MM.1S (cell line): ENCODE measurements around the gene SLFN14.

ENCODE experiments used
- DNase-seq: peaks from one replicate; pipeline ENCODE4 v3.0.0-alpha.2; 2015
- H2AFZ ChIP-seq: fragments of 300-600 bp; sonication (generic); 2 replicates; pipeline ENCODE4 v1.6.0; 2016; ENCODE audit warnings: antibody characterized with exemption, low read length
- H3F3A ChIP-seq: fragments of 300-600 bp; sonication (generic); 2 replicates; pipeline ENCODE4 v1.6.1; 2016; ENCODE audit warnings: mild to moderate bottlenecking, antibody characterized with exemption, low read length, moderate library complexity, mixed read lengths; ENCODE audit not compliant: insufficient read depth
- H3K27ac ChIP-seq: fragments of 300-600 bp; sonication (generic); 2 replicates; pipeline ENCODE4 v1.5.1; 2016; ENCODE audit warnings: mild to moderate bottlenecking, low read length
- H3K27me3 ChIP-seq: fragments of 300-600 bp; sonication (generic); replicated peaks from 2 replicates; pipeline ENCODE4 v1.6.0; 2016; ENCODE audit warnings: low read length; ENCODE audit not compliant: insufficient read depth
- H3K36me3 ChIP-seq: fragments of 300-600 bp; sonication (generic); replicated peaks from 2 replicates; pipeline ENCODE4 v1.6.1; 2016; ENCODE audit warnings: mild to moderate bottlenecking, low read length, mixed read lengths; ENCODE audit not compliant: insufficient read depth
- H3K4me1 ChIP-seq: fragments of 300-600 bp; sonication (generic); 2 replicates; pipeline ENCODE4 v1.6.1; 2016; ENCODE audit warnings: low read length, mixed read lengths
- H3K4me2 ChIP-seq: fragments of 300-600 bp; sonication (generic); 2 replicates; pipeline ENCODE4 v1.6.0; 2016; ENCODE audit warnings: low read depth, low read length
- H3K4me3 ChIP-seq: fragments of 300-600 bp; sonication (generic); 2 replicates; pipeline ENCODE4 v1.5.1; 2016; ENCODE audit warnings: low read length, mixed read lengths
- H3K79me2 ChIP-seq: fragments of 300-600 bp; sonication (generic); 2 replicates; pipeline ENCODE4 v1.6.1; 2016; ENCODE audit warnings: mixed run types, low read length, mixed read lengths
- H3K9ac ChIP-seq: fragments of 300-600 bp; sonication (generic); 2 replicates; pipeline ENCODE4 v1.6.1; 2016; ENCODE audit warnings: low read length, mixed read lengths
- H3K9me2 ChIP-seq: fragments of 300-600 bp; sonication (generic); replicated peaks from 2 replicates; pipeline ENCODE4 v1.6.1; 2016; ENCODE audit warnings: mild to moderate bottlenecking, low read length, mixed read lengths; ENCODE audit not compliant: insufficient read depth
- H3K9me3 ChIP-seq: fragments of 300-600 bp; sonication (generic); replicated peaks from 2 replicates; pipeline ENCODE4 v1.6.1; 2016; ENCODE audit warnings: mild to moderate bottlenecking, low read length, mixed read lengths; ENCODE audit not compliant: insufficient read depth
- H4K20me1 ChIP-seq: fragments of 300-600 bp; sonication (generic); 2 replicates; pipeline ENCODE4 v1.6.1; 2016; ENCODE audit warnings: mild to moderate bottlenecking, low read length, moderate library complexity, mixed read lengths; ENCODE audit not compliant: insufficient read depth
- CTCF ChIP-seq: fragments of 300-600 bp; sonication (generic); IDR thresholded peaks from 2 replicates; pipeline ENCODE4 v1.5.1; 2016; ENCODE audit warnings: antibody characterized with exemption, low read length, mixed read lengths
- EZH2 ChIP-seq: fragments of 300-600 bp; sonication (generic); optimal IDR thresholded peaks from 2 replicates; pipeline ENCODE3; 2017; ENCODE audit warnings: low read depth, mild to moderate bottlenecking, antibody characterized with exemption, low read length, mixed read lengths
- EZH2phosphoT487 ChIP-seq: fragments of 300-600 bp; sonication (generic); IDR thresholded peaks from 2 replicates; pipeline ENCODE4 v1.6.1; 2018; ENCODE audit warnings: antibody characterized with exemption, low read length

The SLFN14 gene

DNA sequence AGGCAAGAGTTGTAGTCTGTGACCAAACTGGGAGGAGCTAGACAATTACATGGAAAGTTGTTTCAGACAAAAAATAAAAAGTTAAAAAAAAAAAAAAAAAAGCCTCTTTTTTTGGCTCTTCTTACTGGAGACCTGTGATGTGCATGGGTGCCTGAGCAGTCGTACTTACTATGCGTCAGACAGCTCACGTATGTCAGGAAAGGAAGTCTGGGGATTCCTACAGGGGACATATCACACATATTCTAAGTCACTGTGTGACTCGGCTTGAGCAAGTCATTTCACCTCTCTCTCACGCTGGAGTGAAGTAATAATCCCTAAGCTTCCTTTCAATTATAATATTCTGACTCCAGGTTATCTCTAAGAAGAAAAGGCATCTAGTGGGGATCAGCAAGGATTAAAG lies 6.0 kb downstream of the SLFN14 start:
- H3K4me3 ChIP-seq, result no peak overlapping the region
- no peak overlapping the region for H3K9ac ChIP-seq
- H2AFZ ChIP-seq, result no peak overlapping the region
- H3K9me3 ChIP-seq, result no peaks in the 10 kb centered on the region
- no peaks in the 10 kb centered on the region for H3K27me3 ChIP-seq
- H3K4me1 ChIP-seq, result no peaks in the 10 kb centered on the region
- DNase-seq, result no peak
- no peak for TF ChIP-seq CTCF
- no peak overlapping the region for H3K4me2 ChIP-seq
- no peaks in the 10 kb centered on the region for H4K20me1 ChIP-seq
- H3F3A ChIP-seq, result no peaks in the 10 kb centered on the region
- H3K9me2 ChIP-seq, result no peaks in the 10 kb centered on the region
- no peaks in the 10 kb centered on the region for H3K79me2 ChIP-seq
- H3K36me3 ChIP-seq, result no peaks in the 10 kb centered on the region
- no peak overlapping the region for H3K27ac ChIP-seq

GRCh38 chr17:35553310-35553709 lies 7.3 kb downstream of the SLFN14 start:
- H3K27ac ChIP-seq, result no peak overlapping the region
- TF ChIP-seq CTCF, result no peak
- TF ChIP-seq EZH2, result no peak
- no peak for TF ChIP-seq EZH2phosphoT487
- DNase-seq, result no peak

DNA sequence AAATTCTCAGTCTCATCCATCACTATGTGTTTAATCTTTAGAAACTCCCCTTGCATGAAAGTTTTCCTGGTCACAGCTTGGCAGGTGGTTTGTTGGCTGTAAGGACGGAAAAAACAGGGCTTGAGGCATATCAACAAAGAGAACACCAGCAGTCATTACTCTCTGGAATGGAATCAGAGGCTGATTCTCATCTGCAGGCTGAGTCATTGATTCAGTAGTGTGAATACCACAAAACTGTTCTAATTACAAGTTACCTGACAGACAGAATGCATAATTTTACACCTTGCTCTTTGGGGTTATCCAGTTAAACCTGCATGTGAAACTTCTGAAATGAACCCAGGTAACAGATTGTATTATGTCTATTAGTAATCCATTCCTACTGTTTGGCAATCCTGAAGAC lies 11.6 kb downstream of the SLFN14 start:
- H3K27me3 ChIP-seq, result no peaks in the 10 kb centered on the region
- no peak overlapping the region for H2AFZ ChIP-seq
- H3K9me2 ChIP-seq, result no peaks in the 10 kb centered on the region
- no peak overlapping the region for H3K27ac ChIP-seq
- no peak for DNase-seq
- H3K4me1 ChIP-seq, result no peaks in the 10 kb centered on the region
- no peaks in the 10 kb centered on the region for H3K9me3 ChIP-seq
- no peak overlapping the region for H3K4me3 ChIP-seq
- no peak overlapping the region for H3K9ac ChIP-seq
- no peak for TF ChIP-seq EZH2
- TF ChIP-seq EZH2phosphoT487, result no peak
- no peak for TF ChIP-seq CTCF
- no peak overlapping the region for H3K4me2 ChIP-seq
- H3F3A ChIP-seq, result no peaks in the 10 kb centered on the region
- H3K36me3 ChIP-seq, result no peaks in the 10 kb centered on the region
- H4K20me1 ChIP-seq, result no peaks in the 10 kb centered on the region
- H3K79me2 ChIP-seq, result no peaks in the 10 kb centered on the region

More at GRCh38 chr17:35553310-35553709, 7.3 kb downstream of the SLFN14 start:
- Histone ChIP-seq H3K4me1 (no peaks in the 10 kb centered on the region), H4K20me1 (no peaks in the 10 kb centered on the region), H3K4me2 (no peak overlapping the region), H3K27me3 (no peaks in the 10 kb centered on the region), H3K9ac (no peak overlapping the region), H3K79me2 (no peaks in the 10 kb centered on the region), H3K9me2 (no peaks in the 10 kb centered on the region), H2AFZ (no peak overlapping the region), H3K36me3 (no peaks in the 10 kb centered on the region), H3K9me3 (no peaks in the 10 kb centered on the region), H3K4me3 (no peak overlapping the region), H3F3A (no peaks in the 10 kb centered on the region)
